ENCODE data around the gene PTDSS2. TPM values are rescaled to one million over a fixed set of nuclear protein-coding genes. Genes with fewer than 3 reads are reported as not detected.
A peak's percentile ranks its signal among the peaks of the same experiment; 100 is the strongest.

Gene PTDSS2
- total and polyA plus RNA-seq, 9 of the 15 experiments (the other 6 are each of a cell fraction or from before 2014, with no cell fraction given), result 0.45 to 53.9 (median 17.2) TPM

- TF ChIP-seq ZNF407 (IDR thresholded peaks at IDR 0.05; ENCODE audit: low read depth) (no peak), TOE1 (IDR thresholded peaks at IDR 0.05; ENCODE audit: borderline replicate concordance) (no peak), TOE1 (CRISPR knock-in tag; IDR thresholded peaks at IDR 0.05; ENCODE audit: borderline replicate concordance, low read depth) (no peak), CHAMP1 (IDR thresholded peaks at IDR 0.05) (no peak), ZNF766 (CRISPR knock-in tag; conservative IDR thresholded peaks at IDR 0.05) (no peak), POLR2A (conservative IDR thresholded peaks at IDR 0.05) (0 out of 2 replicates have a peak, but pooled peaks have one; percentile 46), SMARCA4 (IDR thresholded peaks at IDR 0.05) (no peak), TCFL5 (CRISPR knock-in tag; conservative IDR thresholded peaks at IDR 0.05) (no peak), RBFOX2 (IDR thresholded peaks at IDR 0.05; ENCODE audit: low read depth, low read length) (peak; percentile 61), CSDE1 (IDR thresholded peaks at IDR 0.05) (no peak), PBX2 (CRISPR knock-in tag; IDR thresholded peaks at IDR 0.05; ENCODE audit: low read depth) (no peak), PBX2 (tag; conservative IDR thresholded peaks at IDR 0.05; ENCODE audit: low read depth) (no peak), NFATC3 (IDR thresholded peaks at IDR 0.05) (no peak), SRSF9 (IDR thresholded peaks at IDR 0.05; ENCODE audit: borderline replicate concordance, low read depth, low read length) (no peak), FOXJ3 (CRISPR knock-in tag; IDR thresholded peaks at IDR 0.05) (no peak), RBM22 (IDR thresholded peaks at IDR 0.05; ENCODE audit: low read depth, low read length, poor library complexity, severe bottlenecking) (peak; percentile 95)
Observed at GRCh38 chr11:494761-495536, 44.9 kb downstream of the PTDSS2 start (continued).
